ELR (cell line): ENCODE data around the gene ZSWIM8.
A peak's percentile ranks its signal among the peaks of the same experiment; 100 is the strongest.
"Not testable (repeated sequence)": the region's sequence is repeated elsewhere in the genome, so short reads cannot be mapped to it uniquely, and the experiment has no call there.

Source experiments
- DNase-seq: peaks from one replicate; pipeline ENCODE4 v3.0.0-alpha.2; 2015; ENCODE audit warnings: low read depth

Gene ZSWIM8

GRCh38 chr10:73774637-73775036 is 10.8 kb upstream of the ZSWIM8 start:
- DNase-seq: peak; percentile 51

GRCh38 chr10:73779018-73779417 is 6.4 kb upstream of the ZSWIM8 start:
- no peak for DNase-seq

- DNase-seq: no peak
Observed at GRCh38 chr10:73779539-73780197, 5.7 kb upstream of the ZSWIM8 start.

GRCh38 chr10:73780301-73780700 is 5.1 kb upstream of the ZSWIM8 start:
- DNase-seq: no peak

GRCh38 chr10:73780966-73781365 is 4.4 kb upstream of the ZSWIM8 start:
- no peak for DNase-seq

GRCh38 chr10:73781548-73781878 is 3.9 kb upstream of the ZSWIM8 start:
- no peak for DNase-seq

- peak; percentile 92 for DNase-seq
Observed at GRCh38 chr10:73781879-73782748, 3.3 kb upstream of the ZSWIM8 start, which contains the start of gene CHCHD1. TSS of gene CHCHD1 (plus strand) at chr10:73782048. CDS start at chr10:73782076, 28 bp downstream.

- DNase-seq: no peak
Observed at GRCh38 chr10:73782749-73783085, 2.7 kb upstream of the ZSWIM8 start.

- DNase-seq: peak; percentile 63
Observed at GRCh38 chr10:73785721-73786511, 510 bp downstream of the ZSWIM8 start.

GRCh38 chr10:73786512-73786885 is 1.1 kb downstream of the ZSWIM8 start:
- DNase-seq: no peak

GRCh38 chr10:73787031-73787800 is 1.8 kb downstream of the ZSWIM8 start:
- not testable (repeated sequence) for DNase-seq

- DNase-seq: no peak
Observed at GRCh38 chr10:73788864-73789658, 3.7 kb downstream of the ZSWIM8 start.

GRCh38 chr10:73789659-73790055 is 4.3 kb downstream of the ZSWIM8 start:
- no peak for DNase-seq

- DNase-seq: no peak
Observed at GRCh38 chr10:73790886-73791625, 5.7 kb downstream of the ZSWIM8 start.

GRCh38 chr10:73791871-73792400 is 6.5 kb downstream of the ZSWIM8 start:
- no peak for DNase-seq

- no peak for DNase-seq
Observed at GRCh38 chr10:73793456-73793855, 8.1 kb downstream of the ZSWIM8 start.

GRCh38 chr10:73795491-73795890 is 10.1 kb downstream of the ZSWIM8 start:
- not testable (repeated sequence) for DNase-seq

GRCh38 chr10:73796035-73796434 is 10.6 kb downstream of the ZSWIM8 start:
- DNase-seq: not testable (repeated sequence)

GRCh38 chr10:73796766-73797165 is 11.4 kb downstream of the ZSWIM8 start:
- DNase-seq: no peak
